HG02610 (cell line): ENCODE results near the gene CHRNA7.
"Not testable (repeated sequence)": the region's sequence is repeated elsewhere in the genome, so short reads cannot be mapped to it uniquely, and the experiment has no call there.

Experiments
- ATAC-seq: cut with Tn5 transposase; IDR thresholded peaks from one replicate; pipeline ENCODE4 v1.9.1; 2021; ENCODE audit warnings: mild to moderate bottlenecking, moderate library complexity; ENCODE audit not compliant: unreplicated experiment

CHRNA7 gene

DNA sequence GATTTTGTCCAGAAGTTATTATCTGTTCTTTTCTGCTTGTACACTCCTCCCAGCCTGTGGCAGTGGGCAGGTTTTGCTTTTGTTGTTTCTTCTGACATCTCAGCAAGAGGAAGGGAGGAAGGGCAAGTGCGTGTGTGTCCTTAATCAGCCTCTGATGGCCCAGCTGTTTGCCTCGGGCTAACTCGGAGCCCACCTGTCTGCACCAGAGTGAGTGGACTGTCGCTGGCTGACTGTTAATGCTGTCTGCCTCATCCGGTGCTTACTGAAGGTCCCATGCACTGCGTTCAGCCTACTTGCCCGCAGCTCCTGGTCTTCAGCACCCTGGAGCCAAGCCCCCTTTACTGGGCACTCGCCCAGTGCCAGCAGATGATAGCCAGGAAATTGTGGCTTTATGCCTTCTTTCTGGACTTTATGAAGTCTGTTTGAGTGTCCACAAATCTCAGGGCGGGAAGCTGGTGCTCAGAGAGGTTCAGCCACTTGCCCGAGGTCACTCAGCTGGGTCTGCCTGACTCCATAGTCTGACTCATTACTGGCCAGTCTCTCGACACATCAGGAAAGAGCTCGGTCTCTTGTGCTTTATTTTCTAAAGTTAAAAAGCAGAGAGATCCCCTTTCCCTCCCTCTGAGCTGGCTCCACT is 89.5 kb downstream of the CHRNA7 start:
- ATAC-seq, result no peak

DNA sequence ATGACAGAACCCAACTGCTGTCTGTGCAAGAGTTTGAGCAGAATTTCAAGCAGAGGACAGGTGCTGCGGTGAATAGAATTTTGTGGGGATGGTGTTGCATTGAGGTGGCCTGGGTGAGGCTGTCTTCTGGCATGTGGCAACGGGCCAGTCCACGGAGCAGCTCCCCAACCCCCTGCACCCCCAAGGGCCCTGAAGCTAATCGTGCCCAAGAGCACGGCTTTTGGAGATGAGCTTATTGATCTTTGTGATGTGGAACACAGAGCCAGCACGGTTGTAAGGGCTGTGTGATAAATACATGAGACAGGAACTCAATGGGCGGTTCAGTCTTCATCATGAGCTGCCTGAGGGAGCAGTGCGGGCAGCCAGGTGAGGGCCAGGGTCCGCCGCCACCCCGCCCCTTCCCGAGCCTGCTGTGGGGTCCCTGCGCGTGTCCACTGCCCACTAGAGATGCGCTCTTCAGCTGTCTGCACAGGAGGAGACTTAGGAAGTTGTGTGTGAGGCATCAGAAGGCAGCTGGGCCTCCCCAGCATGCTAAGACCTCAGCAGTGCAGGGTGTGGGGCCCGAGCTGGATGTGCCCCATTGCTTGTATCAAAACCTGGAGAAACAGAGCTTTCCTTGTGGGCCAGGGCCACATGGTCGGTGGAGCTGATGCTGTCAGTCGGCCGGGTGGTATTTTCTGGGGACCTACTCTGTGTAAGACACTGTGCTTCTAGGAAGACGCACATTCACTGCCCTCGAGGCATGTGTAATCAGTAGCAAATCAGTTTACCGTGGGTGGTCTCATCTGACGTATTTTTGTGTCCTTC is 90.5 kb downstream of the CHRNA7 start:
- ATAC-seq, result no peak

DNA sequence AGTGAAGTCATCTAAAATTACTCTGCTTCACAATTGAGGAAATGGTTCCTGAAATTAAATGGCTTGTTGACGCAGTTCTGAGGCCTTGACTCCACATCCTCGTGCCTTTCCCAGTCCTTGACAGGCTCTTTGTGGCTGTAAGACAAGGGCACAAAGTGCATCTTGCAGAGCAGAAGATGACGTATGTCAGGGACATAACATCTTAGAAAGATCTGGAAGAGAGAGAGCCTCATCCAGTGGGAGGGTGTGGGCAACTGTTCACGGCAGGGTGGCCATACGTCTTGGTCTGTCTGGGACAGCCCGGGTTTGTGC is 91.0 kb downstream of the CHRNA7 start:
- no peak for ATAC-seq

DNA sequence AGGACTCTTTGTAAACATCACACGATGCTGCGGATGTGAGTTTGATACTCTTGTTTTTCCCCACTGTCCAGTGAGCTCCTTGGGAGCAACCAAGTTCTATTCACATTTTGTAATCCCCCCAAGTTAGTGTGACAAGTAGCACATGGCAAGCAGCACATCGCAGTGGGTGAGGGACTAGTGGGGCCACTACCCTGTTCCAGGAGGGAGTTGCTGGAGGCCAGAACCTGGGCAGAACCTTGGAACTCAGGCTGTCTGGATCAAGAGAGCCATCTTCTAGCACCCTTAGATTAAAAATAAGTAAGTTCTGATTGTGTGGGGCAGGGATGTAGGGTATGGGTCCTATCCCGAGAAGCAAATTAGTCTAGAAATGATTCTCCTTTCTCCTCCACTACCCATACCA is 91.7 kb downstream of the CHRNA7 start:
- ATAC-seq, result no peak

DNA sequence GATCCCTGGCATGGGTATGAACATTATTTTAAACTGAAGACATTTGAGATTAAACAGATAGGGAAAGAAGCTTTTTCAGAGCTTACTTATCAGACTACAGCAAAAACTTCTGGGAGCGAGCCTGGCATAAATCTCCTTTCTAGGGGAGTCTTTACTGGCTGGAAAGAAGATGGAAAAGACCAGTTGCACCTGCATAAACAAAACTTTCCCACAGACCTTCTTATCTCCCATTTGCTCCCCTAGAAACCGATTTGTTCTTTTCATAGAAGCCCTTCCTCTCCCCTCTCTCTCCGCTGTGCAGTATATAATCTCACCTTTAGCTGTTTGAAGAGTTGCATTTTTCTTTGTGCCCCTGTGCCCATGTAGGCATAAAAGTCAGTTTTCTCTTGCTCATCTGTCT is 93.2 kb downstream of the CHRNA7 start:
- ATAC-seq, result no peak

DNA sequence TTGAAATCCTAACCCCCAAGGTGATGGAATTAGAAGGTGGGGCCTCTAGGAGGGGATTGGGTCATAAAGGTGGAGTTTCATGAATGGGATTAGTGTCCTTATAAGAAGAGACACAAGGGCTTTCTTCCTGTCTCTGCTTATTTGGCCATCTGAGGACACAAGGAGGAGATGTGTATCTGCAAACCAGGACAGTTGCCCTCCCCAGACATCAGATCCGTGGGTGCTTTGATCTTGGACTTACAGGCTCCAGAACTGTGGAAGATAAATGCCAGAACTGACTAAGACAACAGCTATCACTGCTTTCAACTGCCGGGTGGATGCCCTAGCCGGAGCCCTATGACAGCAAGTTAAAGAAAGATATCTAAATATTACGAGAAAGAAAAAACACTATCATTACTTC is 94.4 kb downstream of the CHRNA7 start:
- no peak for ATAC-seq

DNA sequence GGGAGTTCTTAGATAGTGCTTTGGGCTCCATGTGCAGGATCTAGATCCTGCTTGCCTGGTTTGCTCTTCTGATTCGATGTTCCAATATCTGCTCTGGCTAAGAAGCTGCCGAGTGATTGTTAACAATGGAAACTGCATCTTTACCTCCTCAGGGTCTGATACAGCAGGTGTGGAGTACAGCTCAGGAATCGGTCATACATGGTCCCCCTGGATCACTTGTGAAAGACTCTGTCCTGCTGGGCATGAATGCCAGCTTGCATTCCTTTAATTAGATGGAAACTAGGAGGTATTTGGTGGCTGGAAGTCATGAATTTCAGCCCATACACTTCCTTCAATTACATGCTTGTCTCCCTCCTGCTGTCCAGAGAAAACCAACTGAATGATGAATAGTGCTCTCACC is 95.3 kb downstream of the CHRNA7 start:
- ATAC-seq, result no peak

DNA sequence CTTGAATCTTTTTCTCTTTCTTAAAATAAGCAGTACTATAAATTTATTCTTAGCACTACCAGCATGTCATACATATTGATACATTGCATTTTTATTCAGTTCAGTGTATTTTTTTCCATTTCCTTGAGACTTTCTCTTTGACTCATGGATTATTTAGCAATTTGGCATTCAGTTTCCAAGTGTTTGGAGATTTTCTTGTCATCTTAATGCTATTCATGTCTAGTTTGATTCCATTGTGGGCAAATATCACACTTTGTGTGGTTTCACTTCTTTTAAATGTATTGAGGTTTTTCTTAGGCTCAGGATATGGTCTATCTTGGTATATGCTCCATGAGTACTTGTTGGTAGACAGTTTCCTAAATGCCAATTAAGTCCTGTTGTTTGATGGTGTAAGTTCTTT is 99.5 kb downstream of the CHRNA7 start:
- ATAC-seq, result no peak

DNA sequence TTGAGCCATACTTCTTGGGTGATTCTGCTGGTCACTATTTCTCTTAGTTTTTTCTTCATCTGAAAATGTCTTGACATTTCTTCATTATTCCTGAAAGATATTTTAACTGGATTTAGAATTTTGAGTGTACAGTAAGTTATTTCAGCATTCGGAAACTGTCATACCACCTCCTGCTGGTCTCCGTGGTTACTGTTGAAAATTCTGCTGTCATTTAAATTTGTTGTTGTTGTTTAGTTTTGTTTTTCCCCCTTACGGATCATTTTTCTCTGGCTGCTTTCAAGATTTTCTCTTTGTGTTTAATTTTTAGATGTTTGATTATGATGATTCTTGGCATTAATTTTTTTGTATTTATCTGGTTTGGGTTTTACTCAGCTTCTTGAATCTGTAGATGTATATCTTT is 100.5 kb downstream of the CHRNA7 start:
- ATAC-seq, result no peak

DNA sequence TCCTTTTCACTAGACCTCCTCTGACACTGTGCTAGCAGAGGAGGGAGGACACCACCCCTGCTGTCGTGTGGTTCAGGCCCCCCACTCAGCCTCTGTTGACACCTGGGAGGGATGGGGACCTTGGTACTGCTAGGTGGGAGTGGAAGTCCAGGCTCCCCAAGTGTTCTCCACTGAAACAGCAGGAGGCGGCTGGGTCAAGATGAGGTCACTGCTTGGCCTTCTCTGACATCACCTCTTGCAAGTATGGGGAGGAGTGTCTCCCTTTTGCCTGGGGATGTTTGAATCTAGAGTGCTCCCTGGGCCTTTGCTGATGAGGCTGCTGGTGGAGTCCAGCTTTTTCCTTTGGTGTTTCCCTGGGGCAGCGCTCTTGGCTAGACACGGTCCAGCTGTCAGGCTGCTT is 101.5 kb downstream of the CHRNA7 start:
- no peak for ATAC-seq

DNA sequence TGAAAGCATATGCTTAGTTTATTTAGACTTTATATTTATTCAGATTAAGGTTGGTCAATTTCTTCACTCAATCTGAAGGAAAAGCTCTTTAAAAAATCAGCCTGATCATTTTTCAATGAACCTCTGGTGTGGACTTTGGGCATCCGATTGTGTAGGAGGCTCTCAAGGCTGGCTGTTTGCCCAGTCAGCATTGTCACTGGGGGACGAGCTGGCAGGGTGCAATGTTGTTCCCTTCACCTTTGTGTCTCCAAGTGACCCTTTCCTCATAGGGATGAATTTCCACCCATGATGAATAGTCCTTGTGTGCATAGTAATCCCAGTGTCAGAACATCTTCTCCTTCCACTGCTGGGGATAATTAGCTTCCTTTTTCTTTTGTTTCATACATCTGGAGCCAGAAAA is 102.5 kb downstream of the CHRNA7 start:
- ATAC-seq, result no peak

DNA sequence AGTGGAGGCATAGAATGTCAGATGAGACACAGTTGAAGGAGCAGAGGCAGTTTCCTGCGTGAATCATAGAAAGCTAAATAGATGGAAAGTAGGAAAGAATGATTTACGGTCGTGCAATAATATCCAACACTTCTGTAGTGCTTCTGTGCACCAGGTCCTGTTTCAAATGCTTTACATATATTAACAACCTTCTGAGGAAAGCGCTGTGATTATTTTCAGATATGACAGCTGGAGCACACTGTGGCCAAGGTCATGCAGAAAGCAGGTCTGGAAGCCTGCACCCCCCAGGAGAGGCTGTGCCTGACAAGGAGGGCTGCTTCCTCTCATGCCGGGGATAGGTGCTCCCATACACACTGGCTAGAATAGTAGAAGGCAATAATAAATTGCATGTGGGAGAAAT is 104.5 kb downstream of the CHRNA7 start:
- no peak for ATAC-seq

DNA sequence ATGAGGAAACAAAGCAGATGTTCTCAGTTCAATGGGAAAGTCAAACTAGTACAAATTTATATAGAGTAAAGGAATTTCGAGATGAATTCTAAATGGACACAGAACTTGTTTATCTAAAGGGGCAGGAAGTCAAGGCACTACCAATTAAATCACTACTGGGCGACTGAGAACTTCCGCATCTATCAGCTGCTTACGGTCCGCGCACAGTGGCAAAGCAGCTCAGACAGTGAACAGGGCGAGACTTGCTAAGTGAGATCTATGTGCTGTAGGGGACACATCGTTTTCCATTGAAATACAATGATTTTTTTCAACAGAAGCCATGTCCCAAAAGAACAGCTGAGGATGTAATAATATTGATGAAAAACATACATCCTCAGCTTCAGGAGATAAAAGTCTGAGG is 105.0 kb downstream of the CHRNA7 start:
- ATAC-seq, result no peak

DNA sequence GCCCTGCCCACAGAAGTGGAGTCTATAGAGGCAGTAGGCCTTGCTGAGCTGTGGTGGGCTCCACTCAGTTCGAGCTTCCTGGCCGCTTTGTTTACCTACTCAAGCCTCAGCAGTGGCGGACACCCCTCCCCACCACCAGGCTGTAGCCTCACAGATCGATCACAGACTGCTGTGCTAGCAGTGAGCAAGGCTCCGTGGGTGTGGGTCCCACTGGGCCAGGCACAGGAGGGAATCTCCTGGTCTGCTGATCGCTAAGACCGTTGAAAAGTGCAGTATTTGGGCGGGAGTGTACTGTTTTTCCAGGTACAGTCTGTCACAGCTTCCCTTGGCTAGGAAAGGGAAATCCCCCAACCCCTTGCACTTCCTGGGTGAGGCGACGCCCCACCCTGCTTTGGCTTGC is 115.2 kb downstream of the CHRNA7 start:
- not testable (repeated sequence) for ATAC-seq

DNA sequence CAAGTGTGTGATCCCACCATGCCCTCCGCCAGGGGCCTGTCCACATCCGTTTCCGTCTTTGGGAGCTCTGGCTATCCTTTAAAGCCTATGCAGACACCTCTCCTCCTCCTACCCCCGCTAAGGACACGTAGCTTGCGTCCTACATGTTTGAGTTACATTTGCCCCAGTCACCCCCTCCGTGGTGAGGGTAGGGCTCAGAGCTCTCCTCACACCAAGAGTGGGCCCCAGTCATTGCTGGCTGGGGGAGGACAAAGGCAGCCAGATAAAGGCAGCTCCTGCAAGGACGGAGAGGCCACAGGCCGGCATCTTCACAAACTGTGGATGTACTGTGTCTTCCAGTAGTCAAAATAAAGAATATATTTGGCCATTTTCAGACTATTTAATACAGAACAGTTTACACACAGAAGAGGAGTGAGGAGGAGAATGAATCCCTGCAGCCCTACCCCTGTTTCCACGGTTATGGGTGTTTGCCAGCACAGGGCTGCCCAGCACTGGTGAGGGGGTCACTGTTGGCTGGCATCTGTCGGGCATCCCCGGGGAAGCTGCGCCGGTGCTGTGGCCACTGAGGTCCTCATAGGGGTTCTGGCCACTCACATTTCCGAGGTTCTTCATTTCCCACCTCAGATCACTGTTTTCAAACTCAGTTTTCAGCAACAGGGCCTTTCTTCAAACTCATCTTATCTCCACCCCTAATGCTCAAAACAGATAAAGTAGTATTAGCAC is 118.7 kb downstream of the CHRNA7 start:
- ATAC-seq, result no peak

DNA sequence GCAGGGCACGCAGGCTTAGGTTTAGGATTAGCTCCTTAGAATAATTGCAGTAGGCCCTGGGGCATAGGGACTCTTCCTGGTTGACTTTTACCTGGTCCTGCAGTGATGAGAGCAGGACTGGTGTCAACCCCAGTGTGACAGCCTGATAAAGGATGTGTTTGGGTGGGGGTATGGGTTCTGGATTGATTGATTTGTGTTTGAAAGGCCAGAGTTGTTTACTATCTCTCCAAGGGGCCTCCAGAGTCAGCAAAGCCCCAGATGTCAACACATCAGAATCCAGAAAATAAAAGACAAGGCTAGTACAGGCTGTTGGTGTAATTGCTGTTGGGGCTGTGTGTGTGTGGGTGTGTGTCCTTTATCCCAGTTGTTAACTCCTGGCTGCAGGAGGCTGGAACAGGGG is 122.3 kb downstream of the CHRNA7 start:
- ATAC-seq, result no peak

DNA sequence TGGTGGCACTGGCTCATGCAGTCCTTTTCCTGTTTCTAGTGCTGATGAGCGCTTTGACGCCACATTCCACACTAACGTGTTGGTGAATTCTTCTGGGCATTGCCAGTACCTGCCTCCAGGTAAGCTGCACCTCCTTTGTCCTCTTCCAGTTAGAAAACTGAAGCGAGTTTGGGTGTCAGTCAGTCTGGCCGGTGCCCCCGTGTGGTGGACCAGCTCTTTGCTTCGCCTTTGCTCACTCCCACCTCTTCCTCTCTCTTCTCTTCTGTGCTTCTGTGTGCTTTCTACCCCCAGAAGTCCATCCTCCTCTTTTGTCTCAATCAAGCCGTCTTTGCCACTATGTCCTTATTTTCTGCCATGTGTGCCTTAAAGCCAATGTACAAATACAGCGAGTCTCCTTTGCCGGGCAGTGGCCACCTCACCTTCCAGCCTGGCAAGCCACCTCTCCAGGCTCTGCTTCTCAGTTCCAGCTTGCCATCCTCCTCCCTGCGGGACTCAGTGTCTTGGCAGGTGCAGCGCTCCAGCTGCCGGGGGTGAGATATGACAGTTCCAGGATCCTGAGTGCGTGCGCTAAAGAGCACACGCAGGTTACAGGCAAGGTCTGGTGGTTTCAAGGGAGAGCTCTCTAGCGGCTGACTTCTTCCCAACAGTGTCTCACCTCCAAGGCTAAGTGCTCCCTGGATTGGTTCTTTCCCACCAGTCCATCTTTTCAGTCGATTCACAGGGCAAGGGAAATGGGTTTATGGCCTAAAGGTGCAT is 123.7 kb downstream of the CHRNA7 start:
- ATAC-seq, result not testable (repeated sequence)

DNA sequence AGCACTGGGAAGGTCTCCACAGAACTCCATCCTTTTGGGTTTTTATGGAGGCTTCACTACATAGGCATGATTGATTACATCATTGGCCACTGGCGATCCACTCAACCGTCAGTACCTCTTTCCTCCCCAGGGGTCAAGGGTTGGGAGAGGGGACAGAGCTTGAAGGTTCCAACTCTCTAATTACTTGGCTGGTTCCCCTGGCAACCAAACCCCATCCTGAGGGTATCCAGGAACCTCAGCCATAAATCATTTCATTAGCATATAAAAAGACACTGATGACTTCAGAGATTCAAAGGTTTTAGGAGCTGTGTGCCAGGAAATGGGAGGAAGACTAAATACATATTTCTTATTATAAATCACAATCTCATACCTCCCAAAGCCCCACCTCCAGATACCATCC is 131.8 kb downstream of the CHRNA7 start:
- ATAC-seq, result not testable (repeated sequence)

DNA sequence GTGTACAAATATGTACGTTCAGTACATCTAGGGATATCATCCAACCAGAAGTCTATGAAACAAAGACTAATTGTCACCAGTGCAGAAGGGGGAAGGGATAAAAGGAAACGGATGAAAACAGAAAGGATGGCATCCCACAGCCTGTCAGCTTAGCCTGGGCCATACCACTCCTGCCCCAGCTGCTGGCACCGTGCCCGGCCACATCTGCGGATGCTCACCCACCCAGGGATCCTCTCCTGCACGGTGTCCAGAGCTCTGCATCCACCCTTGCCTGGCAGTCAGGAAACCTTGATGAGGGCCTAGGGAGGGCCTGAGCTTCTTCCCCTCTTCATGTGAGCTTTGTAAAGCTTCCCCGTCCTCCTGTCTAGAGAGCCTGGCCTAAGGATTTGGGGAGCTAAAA is 133.8 kb downstream of the CHRNA7 start:
- ATAC-seq, result not testable (repeated sequence)

DNA sequence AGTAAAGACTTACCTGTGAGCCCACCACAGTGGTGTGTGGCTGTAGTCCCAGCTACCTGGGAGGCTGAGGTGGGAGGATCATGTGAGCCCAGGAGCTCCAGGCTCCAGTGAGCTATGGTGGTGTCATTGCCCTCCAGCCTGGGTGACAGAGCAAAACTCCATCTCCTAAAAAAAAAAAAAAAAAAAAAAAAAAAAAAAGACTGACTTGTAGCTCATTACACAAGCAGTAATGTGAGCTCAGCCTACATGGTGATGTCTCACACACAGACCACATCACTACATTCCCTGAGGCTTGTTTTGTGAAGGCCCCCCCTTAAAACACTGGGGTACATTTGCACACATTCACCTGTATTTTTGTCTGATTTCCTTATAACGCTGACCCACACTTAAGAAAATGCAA is 134.4 kb downstream of the CHRNA7 start:
- not testable (repeated sequence) for ATAC-seq

DNA sequence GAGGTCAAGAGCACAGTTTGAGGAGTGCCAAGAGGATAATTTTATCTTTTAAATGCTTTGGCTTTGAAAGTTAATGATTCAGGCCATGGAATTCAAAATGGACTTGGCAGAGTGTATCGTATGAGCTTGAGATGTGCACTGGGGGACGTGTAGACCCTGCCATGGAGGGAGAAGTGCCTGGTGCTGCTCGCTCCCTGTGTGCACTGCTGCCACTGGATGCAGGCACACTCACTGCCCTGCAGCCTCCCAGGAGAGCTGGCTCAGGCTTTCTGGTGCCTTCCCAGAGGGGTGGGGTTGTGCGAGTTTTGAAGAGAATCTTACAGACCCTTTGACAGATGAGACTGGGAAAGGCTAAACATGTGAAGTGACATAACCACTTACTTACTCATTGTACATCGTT is 135.5 kb downstream of the CHRNA7 start:
- not testable (repeated sequence) for ATAC-seq
